HepG2 (cell line): ENCODE data around the gene SYVN1. TPM values are rescaled to one million over a fixed set of nuclear protein-coding genes. Genes with fewer than 3 reads are reported as not detected.

Source experiments
- CBX2 ChIP-seq, 2 experiments: fragments of 200-600 bp in 1 of 2; sonication (generic); formaldehyde crosslinking in 1 of 2; IDR thresholded peaks; 2 replicates each; pipeline versions ENCODE4 v1.7.0 to v1.8.1; 2018 to 2022; ENCODE audit warnings: low read depth in 2 of 2, low read length in 1 of 2, mild to moderate bottlenecking in 1 of 2, missing genetic modification reagents in 1 of 2
- ELF4 ChIP-seq: sonication (generic); formaldehyde crosslinking; IDR thresholded peaks from 2 replicates; pipeline ENCODE4 v1.5.0; 2020; ENCODE audit warnings: missing genetic modification reagents, mild to moderate bottlenecking, moderate library complexity, borderline replicate concordance
- FLYWCH1 ChIP-seq: sonication (generic); formaldehyde crosslinking; IDR thresholded peaks from 2 replicates; pipeline ENCODE4 v1.8.1; 2023; ENCODE audit warnings: mild to moderate bottlenecking, missing genetic modification reagents
- FOXC1 ChIP-seq: sonication (generic); formaldehyde crosslinking; IDR thresholded peaks from 2 replicates; pipeline ENCODE4 v1.8.0; 2022; ENCODE audit warnings: mild to moderate bottlenecking, missing genetic modification reagents, borderline replicate concordance
- HNRNPLL ChIP-seq: fragments of 200-400 bp; formaldehyde crosslinking; IDR thresholded peaks from 2 replicates; pipeline ENCODE4 v1.6.1; 2017; ENCODE audit warnings: mild to moderate bottlenecking, low read depth, low read length; ENCODE audit not compliant: poor library complexity, severe bottlenecking
- MED1 ChIP-seq: sonication (generic); formaldehyde crosslinking; IDR thresholded peaks from 2 replicates; pipeline ENCODE4 v1.4.0; 2020; ENCODE audit warnings: missing genetic modification reagents
- MYNN ChIP-seq: sonication (generic); formaldehyde crosslinking; IDR thresholded peaks from 2 replicates; pipeline ENCODE4 v1.4.0; 2020; ENCODE audit warnings: mild to moderate bottlenecking, low read depth, missing genetic modification reagents
- NCOA2 ChIP-seq: sonication (generic); formaldehyde crosslinking; IDR thresholded peaks from 2 replicates; pipeline ENCODE4 v1.8.0; 2022; ENCODE audit warnings: inconsistent platforms
- NKX3-1 ChIP-seq: sonication (generic); formaldehyde crosslinking; IDR thresholded peaks from 2 replicates; pipeline ENCODE4 v1.5.0; 2020; ENCODE audit warnings: missing genetic modification reagents
- PHF5A ChIP-seq: IDR thresholded peaks from one replicate; pipeline ENCODE4 v1.6.1; 2018; ENCODE audit warnings: low read depth, missing genetic modification reagents; ENCODE audit not compliant: unreplicated experiment
- POGZ ChIP-seq: sonication (generic); formaldehyde crosslinking; IDR thresholded peaks from 2 replicates; pipeline ENCODE4 v1.4.0; 2020; ENCODE audit warnings: mild to moderate bottlenecking, missing genetic modification reagents
- RAD21 ChIP-seq: fragments of 450-650 bp; formaldehyde crosslinking; IDR thresholded peaks from 2 replicates; pipeline ENCODE4 v1.5.0; 2020; ENCODE audit warnings: mild to moderate bottlenecking
- SRSF9 ChIP-seq: fragments of 200-400 bp; formaldehyde crosslinking; IDR thresholded peaks from 2 replicates; pipeline ENCODE4 v1.6.1; 2018; ENCODE audit warnings: borderline replicate concordance, mild to moderate bottlenecking, low read depth, low read length; ENCODE audit not compliant: insufficient read depth, poor library complexity, severe bottlenecking
- ZBTB34 ChIP-seq: sonication (generic); formaldehyde crosslinking; IDR thresholded peaks from 2 replicates; pipeline ENCODE4 v1.8.0; 2022; ENCODE audit warnings: mild to moderate bottlenecking, missing genetic modification reagents
- ZBTB38 ChIP-seq: sonication (generic); formaldehyde crosslinking; IDR thresholded peaks from 2 replicates; pipeline ENCODE4 v1.5.1; 2020; ENCODE audit warnings: mild to moderate bottlenecking, missing genetic modification reagents
- ZBTB4 ChIP-seq: sonication (generic); formaldehyde crosslinking; IDR thresholded peaks from 2 replicates; pipeline ENCODE4 v1.4.0; 2020; ENCODE audit warnings: missing genetic modification reagents, mild to moderate bottlenecking, borderline replicate concordance
- ZFY ChIP-seq: sonication (generic); formaldehyde crosslinking; IDR thresholded peaks from 2 replicates; pipeline ENCODE4 v1.4.0; 2020; ENCODE audit warnings: missing genetic modification reagents
- ZNF264 ChIP-seq: sonication (generic); formaldehyde crosslinking; IDR thresholded peaks from 2 replicates; pipeline ENCODE4 v1.4.0; 2020; ENCODE audit warnings: missing genetic modification reagents
- ZNF367 ChIP-seq: sonication (generic); formaldehyde crosslinking; IDR thresholded peaks from 2 replicates; pipeline ENCODE4 v1.4.0; 2020; ENCODE audit warnings: missing genetic modification reagents, borderline replicate concordance
- ZNF446 ChIP-seq: sonication (generic); formaldehyde crosslinking; IDR thresholded peaks from 2 replicates; pipeline ENCODE4 v1.5.0; 2020; ENCODE audit warnings: mild to moderate bottlenecking, missing genetic modification reagents
- ZNF510 ChIP-seq: sonication (generic); formaldehyde crosslinking; IDR thresholded peaks from 2 replicates; pipeline ENCODE4 v1.4.0; 2020; ENCODE audit warnings: low read depth, mild to moderate bottlenecking, missing genetic modification reagents
- ZNF607 ChIP-seq: sonication (generic); formaldehyde crosslinking; IDR thresholded peaks from 2 replicates; pipeline ENCODE4 v1.5.1; 2020; ENCODE audit warnings: missing genetic modification reagents, mild to moderate bottlenecking, borderline replicate concordance
- ZNF841 ChIP-seq: sonication (generic); formaldehyde crosslinking; IDR thresholded peaks from 2 replicates; pipeline ENCODE4 v1.8.1; 2023; ENCODE audit warnings: missing genetic modification reagents, borderline replicate concordance
- polyA plus RNA-seq, 8 experiments: library from polyadenylated mRNA; depleted of rRNA in 3 of 8; stranded (reverse) in 7 of 8; unstranded in 1 of 8; fragments of >200 nt; fragmentation: Illumina TruSeq in 4 of 8; extraction: Trizol in 4 of 8; gene quantifications; 2 replicates each; pipeline versions ENCODE4 v1.2.1 to v1.2.3, GENCODE V29; 2011 to 2016; ENCODE audit warnings: low read depth in 4 of 8, missing spikeins in 1 of 8, mixed read lengths in 1 of 8; ENCODE audit not compliant: insufficient read depth in 1 of 8
- total RNA-seq, 5 experiments: library from RNA; depleted of rRNA; stranded (reverse); fragments of >200 nt; fragmentation: Illumina TruSeq; extraction: Trizol; gene quantifications; 2 replicates each; pipeline ENCODE4 v1.2.3, GENCODE V29; 2016; ENCODE audit warnings: low read depth in 1 of 5
- TF ChIP-seq, protein P1 (sequence below): sonication (generic); formaldehyde crosslinking; conservative IDR thresholded peaks from 2 replicates; pipeline ENCODE4 v1.8.0; 2022; ENCODE audit warnings: missing genetic modification reagents

Gene SYVN1
- total and polyA plus RNA-seq, 2 of the 13 experiments (the other 11 are each of a cell fraction or from before 2014, with no cell fraction given) = 10.3 to 22.5 TPM

GRCh38 chr11:65134240-65134951, at the start of gene SYVN1 (continued):
- no peak for TF ChIP-seq ZBTB4
- no peak for TF ChIP-seq FLYWCH1 (CRISPR knock-in tag)
- TF ChIP-seq CBX2 (IDR thresholded peaks at IDR 0.05; ENCODE audit: low read depth, low read length) = no peak
- no peak for TF ChIP-seq CBX2 (CRISPR knock-in tag; IDR thresholded peaks at IDR 0.05; ENCODE audit: low read depth)
- peak; percentile 67; the same call in 1 of the 2 replicates for TF ChIP-seq POGZ
- TF ChIP-seq FOXC1 (CRISPR knock-in tag) = no peak
- TF ChIP-seq MYNN = no peak
- TF ChIP-seq RAD21 (CRISPR knock-in tag) = 0 out of 2 replicates have a peak, but pooled peaks have one; percentile 18
- TF ChIP-seq NCOA2 (CRISPR knock-in tag) = no peak; the same call in 1 of the 2 replicates
- no peak for TF ChIP-seq ZNF841 (CRISPR knock-in tag)
- peak; percentile 66 for TF ChIP-seq ZNF607 (CRISPR knock-in tag)
- no peak for TF ChIP-seq ZBTB34 (CRISPR knock-in tag)
- 0 out of 2 replicates have a peak, but pooled peaks have one; percentile 32 for TF ChIP-seq ELF4 (CRISPR knock-in tag)
- TF ChIP-seq ZNF264 (CRISPR knock-in tag) = 0 out of 2 replicates have a peak, but pooled peaks have one; percentile 27
- TF ChIP-seq ZBTB38 (CRISPR knock-in tag) = peak; percentile 91
- TF ChIP-seq ZNF446 (CRISPR knock-in tag) = no peak
- no peak for TF ChIP-seq HNRNPLL
- TF ChIP-seq ZFY = peak; percentile 92
- peak; percentile 37; the same call in 1 of the 2 replicates for TF ChIP-seq ZNF510 (CRISPR knock-in tag)
- peak; percentile 63 for TF ChIP-seq NKX3-1 (CRISPR knock-in tag)
- TF ChIP-seq ZNF367 (CRISPR knock-in tag) = no peak
- TF ChIP-seq, protein P1, sequence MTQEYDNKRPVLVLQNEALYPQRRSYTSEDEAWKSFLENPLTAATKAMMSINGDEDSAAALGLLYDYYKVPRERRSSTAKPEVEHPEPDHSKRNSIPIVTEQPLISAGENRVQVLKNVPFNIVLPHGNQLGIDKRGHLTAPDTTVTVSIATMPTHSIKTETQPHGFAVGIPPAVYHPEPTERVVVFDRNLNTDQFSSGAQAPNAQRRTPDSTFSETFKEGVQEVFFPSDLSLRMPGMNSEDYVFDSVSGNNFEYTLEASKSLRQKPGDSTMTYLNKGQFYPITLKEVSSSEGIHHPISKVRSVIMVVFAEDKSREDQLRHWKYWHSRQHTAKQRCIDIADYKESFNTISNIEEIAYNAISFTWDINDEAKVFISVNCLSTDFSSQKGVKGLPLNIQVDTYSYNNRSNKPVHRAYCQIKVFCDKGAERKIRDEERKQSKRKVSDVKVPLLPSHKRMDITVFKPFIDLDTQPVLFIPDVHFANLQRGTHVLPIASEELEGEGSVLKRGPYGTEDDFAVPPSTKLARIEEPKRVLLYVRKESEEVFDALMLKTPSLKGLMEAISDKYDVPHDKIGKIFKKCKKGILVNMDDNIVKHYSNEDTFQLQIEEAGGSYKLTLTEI (CRISPR knock-in tag) = no peak
- no peak for TF ChIP-seq SRSF9
- TF ChIP-seq PHF5A (CRISPR knock-in tag) = peak; percentile 24
- peak; percentile 60; the same call in 1 of the 2 replicates for TF ChIP-seq MED1 (CRISPR knock-in tag)
